IPS-NIHi11 (cell line): ENCODE results near the gene CDCA3.
"Not testable (repeated sequence)": the region's sequence is repeated elsewhere in the genome, so short reads cannot be mapped to it uniquely, and the experiment has no call there.

Source experiments
- DNase-seq: peaks from one replicate; pipeline ENCODE4 v3.0.0; 2012; ENCODE audit warnings: mixed read lengths, low spot score

Gene CDCA3

DNA sequence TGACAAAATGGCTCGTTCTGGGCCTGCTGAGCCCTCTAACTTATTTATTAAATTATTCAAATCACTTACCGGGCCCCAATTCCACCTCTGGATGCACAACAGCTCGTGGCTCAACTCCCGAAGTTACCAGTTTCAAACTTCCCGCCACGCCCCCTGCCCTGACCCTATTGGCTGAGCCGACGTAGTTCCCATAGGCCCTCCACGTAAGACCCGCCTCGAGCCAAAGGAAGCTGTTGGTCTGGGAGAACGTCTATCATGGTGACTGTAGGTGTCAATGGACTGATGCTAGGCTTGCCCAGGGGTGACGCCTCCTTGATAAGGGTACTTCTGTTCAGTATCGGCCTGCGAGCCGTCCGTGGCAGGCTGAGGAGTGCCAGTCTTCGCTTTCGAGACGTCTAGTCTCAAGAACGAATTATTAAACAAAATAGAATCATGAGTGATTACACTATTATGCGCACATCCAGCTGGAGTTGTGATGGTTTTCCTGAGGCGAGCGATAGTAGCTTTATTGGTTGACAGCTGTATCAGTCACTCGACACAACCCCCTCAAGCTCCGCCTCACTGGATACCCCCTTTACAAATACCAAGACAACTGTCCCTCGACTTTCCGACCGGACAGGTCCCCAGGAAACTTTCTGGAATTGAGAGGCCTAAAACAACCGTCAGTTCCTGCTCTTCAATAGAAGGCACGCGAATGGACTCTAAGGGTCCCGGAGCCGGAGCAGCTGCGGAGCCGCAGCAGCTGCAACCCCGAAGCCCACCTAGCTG lies at the start of gene CDCA3:
CDCA3 (minus strand) TSS at position 134 of the 768 bp plus-strand sequence. CDS start 334 bp downstream, outside the sequence.
- DNase-seq: peak; percentile 99

DNA sequence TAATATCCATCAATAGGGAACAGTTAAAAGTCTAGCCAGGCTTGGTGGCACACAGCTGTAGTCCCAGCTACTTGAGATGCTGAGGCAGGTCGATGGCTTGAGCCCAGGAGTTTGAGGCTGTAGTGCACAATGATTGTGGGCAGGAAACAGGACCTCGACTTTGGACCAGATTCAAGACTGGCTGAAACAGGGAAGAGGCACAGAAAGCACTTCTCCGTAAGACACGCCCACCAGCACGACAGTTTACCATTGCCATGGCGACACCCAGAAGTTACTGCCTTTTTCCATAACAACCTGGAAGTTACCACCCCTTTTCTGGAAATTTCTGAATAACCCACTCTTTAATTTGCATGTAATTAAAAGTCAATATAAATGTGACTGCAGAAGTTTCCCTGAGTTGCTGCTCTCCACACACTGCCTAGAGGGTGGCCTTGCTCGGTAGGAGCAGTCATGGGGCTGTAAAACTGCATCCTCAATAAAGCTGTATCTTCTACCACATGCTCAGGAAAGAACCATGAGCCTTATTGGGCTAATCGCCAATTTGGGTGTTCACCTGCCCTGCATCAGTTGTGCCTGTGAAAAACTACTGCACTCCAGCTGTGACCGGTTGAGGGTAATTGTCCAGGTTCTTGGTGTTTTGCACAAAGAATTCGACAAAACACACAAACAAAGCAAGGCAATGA lies 48.9 kb upstream of the CDCA3 start:
- DNase-seq: peak; percentile 24

DNA sequence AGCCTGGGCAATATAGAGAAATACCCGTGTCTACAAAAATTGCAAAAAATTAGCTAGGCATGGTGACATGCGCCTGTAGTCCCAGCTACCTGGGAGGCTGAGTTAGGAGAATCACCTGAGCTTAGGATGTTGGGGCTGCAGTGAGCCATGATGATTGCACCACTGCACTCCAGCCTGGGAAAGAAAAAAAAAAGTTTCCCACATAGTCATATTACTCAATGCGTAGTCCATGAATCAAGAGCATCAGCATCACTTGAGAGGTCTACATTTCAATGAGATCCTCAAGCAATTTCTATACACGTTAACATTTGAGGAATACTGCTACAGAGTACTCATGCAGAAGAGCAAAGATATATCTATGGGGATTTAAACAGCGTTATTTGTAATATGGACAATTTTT lies 48.3 kb upstream of the CDCA3 start:
- DNase-seq: no peak

DNA sequence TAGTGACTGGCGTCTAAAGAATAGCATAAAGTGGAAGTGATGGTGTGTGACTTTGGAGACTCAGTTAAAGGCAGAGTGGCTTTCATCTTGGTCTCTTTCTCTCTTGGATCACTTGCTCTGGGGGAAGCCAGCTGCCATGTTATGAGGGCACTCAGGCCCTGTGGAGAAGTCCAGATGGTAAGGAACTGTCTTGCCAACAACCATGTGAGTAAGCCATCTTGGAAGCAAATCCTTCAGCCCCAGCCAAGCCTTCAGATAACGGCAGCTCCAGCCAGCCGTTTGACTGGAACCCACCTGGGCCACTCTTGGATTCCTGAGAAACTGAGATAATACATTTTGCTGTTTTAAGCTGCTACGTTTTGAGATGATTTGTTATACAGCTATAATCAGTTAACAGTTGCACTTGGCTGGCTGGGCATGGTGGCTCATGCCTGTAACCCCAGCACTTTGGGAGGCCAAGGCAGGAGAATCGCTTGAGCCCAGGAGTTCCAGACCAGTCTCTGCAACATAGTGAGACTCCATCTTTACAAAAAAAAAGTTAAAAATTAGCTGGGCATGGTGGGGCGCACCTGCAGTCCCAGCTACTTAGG lies 45.9 kb upstream of the CDCA3 start:
- no peak for DNase-seq

DNA sequence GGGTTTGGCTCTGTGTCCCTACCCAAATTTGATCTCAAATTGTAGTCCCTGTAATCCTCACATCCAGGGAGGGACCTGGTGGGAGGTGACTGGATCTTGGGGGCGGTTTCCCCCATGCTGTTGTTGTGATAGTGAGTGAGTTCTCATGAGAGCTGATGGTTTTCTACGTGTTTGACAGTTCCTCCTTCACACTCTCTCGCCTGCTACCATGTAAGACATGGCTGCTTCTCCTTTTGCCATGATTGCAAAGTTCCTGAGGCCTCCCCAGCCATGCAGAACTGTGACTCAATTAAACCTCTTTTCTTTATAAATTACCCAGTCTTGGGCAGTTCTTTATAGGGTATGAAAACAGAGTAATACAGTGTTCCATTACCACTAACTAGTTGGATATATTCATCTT lies 43.2 kb upstream of the CDCA3 start:
- no peak for DNase-seq

DNA sequence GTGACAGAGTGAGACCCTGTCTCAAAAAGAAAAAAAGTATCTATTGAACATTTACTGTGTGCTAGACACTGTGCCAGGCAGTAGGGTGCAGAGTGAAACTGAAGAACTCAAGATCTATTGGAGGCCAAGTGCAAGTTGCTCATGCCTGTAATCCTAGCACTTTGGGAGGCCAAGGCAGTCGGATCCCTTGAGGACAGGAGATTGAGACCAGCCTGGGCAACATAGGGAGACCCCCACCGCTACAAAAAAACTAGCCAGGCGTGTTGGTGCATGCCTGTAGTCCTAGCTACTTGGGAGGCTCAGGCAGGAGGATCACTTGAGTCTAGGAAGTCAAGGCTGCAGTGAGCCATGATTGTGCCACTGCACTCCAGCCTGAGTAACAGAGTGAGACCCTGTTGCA lies 41.6 kb upstream of the CDCA3 start:
- DNase-seq: not testable (repeated sequence)

DNA sequence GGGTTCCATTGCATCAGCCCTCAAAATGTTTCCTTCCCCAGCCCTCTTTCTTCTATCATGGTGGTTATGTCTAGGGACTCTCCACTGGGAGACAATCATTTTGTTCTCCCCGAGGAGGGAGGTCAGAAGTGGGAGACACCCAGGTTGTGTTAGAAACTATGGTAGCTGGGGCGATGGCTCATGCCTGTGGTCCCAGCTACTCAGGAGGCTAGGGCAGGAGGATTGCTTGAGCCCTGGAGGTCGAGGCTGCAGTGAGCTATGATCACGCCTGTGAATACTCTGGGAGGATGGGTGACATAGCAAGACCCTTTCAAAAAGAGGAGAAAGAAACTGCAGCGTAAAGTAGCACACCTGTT lies 40.5 kb upstream of the CDCA3 start:
- DNase-seq: no peak

DNA sequence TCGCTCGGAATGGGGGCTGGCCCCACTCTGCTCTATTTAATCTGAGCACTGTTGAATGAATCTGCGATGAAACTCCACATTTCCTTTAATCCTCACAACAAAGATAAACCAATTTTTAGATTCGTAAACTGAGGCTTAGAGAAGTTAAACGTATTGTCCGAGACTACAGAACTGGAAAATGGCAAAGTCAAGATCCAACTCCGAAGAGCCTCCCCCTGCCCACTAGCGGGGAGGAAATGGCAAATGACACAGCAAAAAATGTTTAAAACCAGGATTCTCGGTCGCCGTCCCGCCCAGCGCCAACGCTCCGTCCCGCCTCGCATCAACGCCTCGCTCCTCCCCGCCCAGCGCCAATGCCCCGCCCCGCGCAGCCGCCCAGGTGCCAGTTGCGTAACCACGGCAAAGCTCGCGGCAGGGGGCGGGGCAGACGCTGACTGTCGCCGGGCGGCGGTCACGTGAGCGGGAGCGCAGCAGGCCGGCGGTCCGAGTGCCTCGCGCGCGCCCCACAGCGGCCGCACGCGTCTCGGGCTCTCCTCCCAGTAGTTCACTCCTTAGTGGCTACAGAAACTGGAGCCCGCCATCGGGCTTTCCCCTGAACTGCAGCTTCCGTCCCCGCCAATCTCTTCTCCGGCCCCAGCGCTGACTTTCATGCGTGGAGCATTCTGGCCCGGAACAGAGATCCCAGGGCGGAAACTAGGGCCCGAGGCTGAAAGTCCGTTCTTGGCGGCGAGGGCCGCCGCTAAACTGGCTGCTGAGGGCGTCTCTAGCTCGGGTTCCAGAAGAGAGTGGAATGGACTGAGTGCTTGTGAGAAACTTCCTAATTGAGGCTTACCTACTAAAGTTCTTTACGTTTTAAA lies 39.9 kb upstream of the CDCA3 start:
- DNase-seq: peak; percentile 98

DNA sequence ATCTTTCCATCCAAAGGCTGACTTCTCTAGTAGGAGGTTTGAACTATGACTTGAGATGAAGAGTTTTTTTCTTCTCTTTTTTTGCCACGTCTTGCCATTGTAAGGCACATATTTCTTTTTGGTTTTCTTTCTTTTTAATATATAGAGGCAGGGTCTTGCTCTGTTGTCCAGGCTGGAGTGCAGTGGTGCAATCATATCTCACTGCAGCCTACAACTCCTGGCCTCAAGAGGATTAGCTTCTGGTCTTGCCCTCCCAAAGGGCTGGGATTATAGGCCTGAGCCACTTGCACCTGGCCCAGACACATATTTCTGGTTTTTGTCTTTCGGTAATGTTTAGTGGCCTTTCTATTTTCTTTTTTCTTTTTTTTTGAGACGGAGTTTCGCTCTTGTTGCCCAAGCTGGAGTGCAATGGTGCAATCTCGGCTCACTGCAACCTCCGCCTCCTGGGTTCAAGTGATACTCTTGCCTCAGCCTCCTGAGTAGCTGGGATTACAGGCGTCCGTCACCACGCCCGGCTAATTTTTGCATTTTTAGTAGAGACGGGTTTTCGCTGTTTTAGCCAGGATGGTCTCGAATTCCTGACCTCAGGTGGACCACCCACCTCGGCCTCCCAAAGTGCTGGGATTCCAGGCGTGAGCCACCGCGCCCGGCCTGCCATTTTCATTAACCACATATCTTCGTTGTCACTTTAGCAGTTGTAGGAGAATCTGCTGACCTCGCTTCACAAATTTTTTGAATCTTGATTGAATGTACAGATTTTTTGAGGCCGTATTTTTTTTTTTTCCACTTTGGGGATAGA lies 38.9 kb upstream of the CDCA3 start:
- DNase-seq: not testable (repeated sequence)

DNA sequence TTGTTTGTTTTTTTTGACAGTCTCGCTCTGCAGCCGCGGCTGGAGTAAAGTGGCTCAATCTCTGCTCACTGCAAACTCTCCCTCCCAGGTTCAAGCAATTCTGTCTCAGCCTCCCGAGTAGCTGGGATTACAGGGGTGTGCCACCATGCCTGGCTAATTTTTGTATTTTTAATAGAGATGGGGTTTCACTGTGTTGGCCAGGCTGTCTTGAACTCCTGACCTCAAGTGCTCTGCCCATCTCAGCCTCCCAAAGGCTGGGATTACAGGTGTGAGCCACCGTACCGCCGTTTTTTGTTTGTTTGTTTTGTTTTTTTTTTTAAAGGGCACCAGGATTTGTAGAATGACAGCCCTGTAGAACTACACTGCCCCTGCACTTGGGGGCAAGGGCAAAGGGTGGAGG lies 37.7 kb upstream of the CDCA3 start:
- DNase-seq: not testable (repeated sequence)

DNA sequence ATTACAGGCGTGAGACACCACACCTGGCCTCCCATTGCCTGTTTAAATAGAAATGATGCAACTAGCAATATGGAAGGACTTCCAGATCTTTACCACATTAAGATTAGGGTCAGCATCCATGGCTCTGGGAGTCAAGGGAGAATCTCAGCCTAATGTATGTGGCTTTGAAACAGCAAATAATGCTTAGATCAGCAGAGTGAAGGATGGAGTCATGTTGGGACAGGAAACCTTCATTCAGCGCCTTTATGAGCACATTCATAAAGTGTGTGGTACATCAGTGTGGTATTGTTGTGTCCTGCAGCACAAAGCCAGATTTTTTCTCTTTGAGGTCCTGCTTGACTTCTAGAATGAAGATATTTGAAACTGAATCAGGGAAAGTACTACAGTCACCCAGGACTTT lies 37.3 kb upstream of the CDCA3 start:
- DNase-seq: no peak

DNA sequence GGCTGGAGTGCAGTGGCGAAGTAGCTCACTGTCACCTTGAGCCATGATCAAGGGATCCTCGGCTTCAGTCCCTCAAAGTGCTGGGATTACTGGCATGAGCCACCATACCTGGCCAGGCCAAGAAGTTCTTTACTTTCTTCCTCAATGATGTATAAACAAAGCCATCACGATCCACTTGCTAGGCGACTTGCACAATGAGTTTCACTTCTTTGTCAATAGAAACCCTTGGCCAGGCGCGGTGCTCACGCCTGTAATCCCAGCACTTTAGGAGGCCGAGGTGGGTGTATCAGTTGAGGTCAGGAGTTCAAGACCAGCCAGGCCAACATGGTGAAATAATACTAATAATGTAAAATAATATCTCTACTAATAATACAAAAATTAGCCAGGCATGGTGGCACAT lies 36.4 kb upstream of the CDCA3 start:
- no peak for DNase-seq

DNA sequence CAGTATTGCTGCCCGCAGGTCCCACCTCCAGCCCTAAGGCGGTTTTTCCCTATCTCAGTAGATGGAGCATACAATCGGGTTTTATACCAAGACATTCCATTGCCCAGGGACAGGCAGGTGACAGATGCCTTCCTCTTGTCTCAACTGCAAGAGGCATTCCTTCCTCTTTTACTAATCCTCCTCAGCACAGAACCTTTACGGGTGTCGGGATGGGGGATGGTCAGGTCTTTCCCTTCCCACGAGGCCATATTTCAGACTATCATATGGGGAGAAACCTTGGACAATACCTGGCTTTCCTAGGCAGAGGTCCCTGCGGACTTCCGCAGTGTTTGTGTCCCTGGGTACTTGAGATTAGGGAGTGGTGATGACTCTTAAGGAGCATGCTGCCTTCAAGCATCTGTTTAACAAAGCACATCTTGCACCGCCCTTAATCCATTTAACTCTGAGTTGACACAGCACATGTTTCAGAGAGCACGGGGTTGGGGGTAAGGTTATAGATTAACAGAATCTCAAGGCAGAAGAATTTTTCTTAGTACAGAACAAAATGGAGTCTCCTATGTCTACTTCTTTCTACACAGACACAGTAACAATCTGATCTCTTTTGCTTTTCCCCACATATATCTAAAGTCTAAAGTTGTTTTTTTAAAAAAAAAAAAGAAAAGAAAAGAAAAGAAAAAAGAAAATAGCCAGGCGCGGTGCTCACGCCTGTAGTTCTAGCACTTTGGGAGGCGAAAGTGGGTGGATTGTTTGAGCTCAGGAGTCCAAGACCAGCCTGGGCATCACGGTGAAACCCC lies 35.3 kb upstream of the CDCA3 start:
- DNase-seq: not testable (repeated sequence)

DNA sequence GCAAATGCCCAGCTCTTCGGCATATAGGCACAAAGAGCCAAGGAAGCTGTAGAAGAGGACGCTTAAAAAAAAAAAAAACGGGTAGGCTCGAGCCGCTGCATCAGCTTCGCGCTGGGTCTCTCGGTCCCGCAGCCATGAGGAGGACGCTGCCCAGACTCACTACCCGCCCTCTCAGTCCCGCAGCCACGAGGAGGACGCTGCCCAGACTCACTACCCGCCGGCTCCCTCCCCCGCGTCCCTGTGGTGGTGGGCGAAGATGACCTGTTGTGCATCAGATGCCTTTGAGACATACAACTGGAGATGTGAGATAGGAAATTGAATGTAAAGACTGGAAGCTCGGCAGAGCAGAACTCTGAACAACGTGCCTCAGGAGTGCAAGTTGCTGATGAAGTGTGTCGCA lies 33.5 kb upstream of the CDCA3 start:
- no peak for DNase-seq

DNA sequence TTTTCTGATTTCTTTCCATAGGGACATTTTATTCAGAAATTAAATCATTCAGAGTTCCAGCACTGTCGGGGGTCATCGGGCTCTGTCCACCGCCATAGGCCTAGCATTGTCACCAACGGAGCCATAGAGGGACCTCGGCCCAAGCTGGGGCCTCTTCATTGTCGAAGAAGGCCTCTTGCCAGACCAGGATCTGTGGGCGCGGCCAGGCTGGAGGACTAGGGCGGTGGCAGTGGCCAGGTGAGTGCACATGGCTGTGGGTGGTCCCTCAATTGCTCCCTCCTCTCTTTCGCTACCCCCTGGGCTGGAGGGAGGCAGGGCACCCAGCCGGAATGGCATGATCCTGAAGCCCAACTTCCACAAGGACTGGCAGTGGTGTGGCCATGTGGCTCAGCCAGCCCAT lies 32.6 kb upstream of the CDCA3 start:
- no peak for DNase-seq

DNA sequence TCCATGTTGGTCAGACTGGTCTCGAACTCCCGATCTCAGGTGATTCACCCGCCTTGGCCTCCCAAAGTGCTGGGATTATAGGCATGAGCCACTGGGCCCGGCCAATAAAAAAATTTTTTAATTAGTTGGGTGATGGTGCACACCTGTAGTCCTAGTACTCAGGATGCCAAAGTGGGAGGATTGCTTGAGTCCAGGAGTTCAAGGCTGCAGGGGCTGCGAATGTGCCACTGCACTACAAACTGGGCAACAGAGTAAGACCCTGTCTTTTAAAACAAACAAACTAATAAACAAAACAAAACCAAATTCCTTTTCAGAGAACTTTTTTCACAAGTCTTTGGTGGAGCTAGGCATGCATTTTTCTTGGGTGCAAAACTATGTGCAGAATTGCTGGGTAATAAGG lies 32.2 kb upstream of the CDCA3 start:
- no peak for DNase-seq

DNA sequence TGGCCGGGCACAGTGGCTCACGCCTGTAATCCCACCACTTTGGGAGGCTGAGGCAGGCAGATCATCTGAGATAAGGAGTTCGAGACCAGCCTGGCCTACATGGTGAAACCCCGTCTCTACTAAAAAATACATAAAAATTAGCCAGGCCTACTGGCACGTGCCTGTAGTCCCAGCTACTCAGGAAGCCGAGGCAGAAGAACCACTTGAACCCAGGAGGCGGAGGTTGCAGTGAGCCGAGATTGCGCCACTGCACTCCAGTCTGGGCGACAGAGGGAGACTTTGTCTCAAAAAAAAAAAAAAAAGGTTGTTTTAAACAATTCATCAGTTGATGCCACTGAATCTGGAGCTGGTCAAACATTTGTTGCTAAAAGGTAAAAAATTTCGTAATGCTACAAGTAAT lies 28.7 kb upstream of the CDCA3 start:
- DNase-seq: not testable (repeated sequence)

DNA sequence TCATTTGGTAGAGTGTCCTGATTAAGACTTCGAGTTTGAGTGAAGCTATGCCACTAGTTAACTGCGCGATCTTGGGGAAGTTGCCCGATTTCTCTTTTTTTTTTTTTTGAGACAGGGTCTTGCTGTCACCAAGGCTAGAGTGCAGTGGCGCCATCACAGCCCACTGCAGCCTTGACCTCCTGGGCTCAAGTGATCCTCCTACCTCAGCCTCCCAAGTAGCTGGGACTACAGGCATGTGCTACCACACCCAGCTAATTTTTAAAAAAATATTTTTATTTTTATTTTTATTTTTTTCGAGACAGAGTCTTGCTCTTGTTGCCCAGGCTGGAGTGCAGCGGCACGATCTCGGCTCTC lies 22.9 kb upstream of the CDCA3 start:
- DNase-seq: not testable (repeated sequence)

DNA sequence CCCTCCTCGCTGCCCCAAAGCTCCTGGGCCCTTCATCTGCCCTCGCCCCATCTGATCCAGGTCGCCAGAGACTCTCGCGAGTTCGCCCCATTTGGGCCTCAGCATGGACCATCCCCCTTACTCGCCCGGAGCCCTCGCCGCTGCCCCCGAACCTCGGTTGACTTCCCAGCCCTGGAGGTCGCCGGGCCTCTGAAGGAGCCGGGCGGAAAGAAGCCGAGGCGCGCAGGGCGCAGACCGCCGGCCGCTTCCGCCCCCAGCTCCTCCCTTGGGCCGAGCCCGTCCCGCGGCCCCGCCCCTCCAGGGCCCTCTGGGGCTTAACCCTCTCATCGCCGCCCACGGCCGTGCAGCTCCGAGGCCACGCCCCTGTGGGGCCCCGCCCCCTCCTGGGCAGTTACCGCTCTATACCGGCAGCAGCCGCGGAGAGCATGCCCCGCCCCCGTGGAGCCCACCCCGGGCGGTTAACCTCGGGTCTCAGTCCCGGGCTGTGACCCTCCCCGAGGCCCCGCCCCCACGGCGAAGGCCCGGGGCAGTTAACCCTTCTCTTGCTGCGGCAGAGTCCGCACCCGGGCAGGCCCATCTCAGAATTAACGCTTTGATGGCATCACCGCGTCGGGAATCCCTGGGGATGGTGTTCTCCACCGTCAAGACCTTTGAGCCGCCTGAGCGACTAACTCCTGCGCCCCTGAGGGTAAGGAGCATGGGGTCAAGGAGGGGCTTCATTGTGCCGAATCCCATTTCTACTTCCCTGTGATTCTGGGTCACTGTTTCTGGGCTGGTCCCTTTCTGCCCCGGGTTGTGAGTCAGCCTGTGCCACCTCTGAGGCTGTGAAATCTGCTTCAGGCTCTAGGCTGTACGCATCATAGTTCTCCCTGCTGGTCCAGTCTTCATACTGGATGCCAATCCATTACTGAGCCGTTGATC lies 22.3 kb upstream of the CDCA3 start, which contains the start of gene SPSB2:
SPSB2 (minus strand) TSS at position 210 of the 921 bp plus-strand sequence. CDS start 402 bp downstream, outside the sequence.
- peak; percentile 95 for DNase-seq
